Neural progenitor cell (in vitro differentiated cells): ENCODE data around the gene SERGEF. TPM values are rescaled to one million over a fixed set of nuclear protein-coding genes. Genes with fewer than 3 reads are reported as not detected.

Source experiments
- DNase-seq: peaks from one replicate; pipeline ENCODE4 v3.0.0-alpha.2; 2016; ENCODE audit warnings: low spot score
- H2AFZ ChIP-seq: fragments of 200-600 bp; sonication (generic); replicated peaks from 2 replicates; pipeline ENCODE4 v1.6.1; 2016; ENCODE audit warnings: antibody characterized with exemption
- H3F3A ChIP-seq: fragments of 200-600 bp; sonication (generic); 2 replicates; pipeline ENCODE4 v1.6.1; 2016; ENCODE audit warnings: antibody characterized with exemption, low read depth
- H3K27ac ChIP-seq: fragments of 200-600 bp; sonication (generic); 2 replicates; pipeline ENCODE4 v1.5.1; 2016; ENCODE audit warnings: mild to moderate bottlenecking
- H3K27me3 ChIP-seq: fragments of 200-600 bp; sonication (generic); 2 replicates; pipeline ENCODE4 v1.6.1; 2016; ENCODE audit warnings: mild to moderate bottlenecking, moderate library complexity
- H3K36me3 ChIP-seq: fragments of 200-600 bp; sonication (generic); 2 replicates; pipeline ENCODE4 v1.5.1; 2016
- H3K4me1 ChIP-seq: fragments of 200-600 bp; sonication (generic); 2 replicates; pipeline ENCODE4 v1.6.1; 2016; ENCODE audit warnings: mixed run types
- H3K4me2 ChIP-seq: fragments of 200-600 bp; sonication (generic); 2 replicates; pipeline ENCODE4 v1.6.1; 2016
- H3K4me3 ChIP-seq: fragments of 200-600 bp; sonication (generic); 2 replicates; pipeline ENCODE4 v1.5.1; 2016
- H3K79me2 ChIP-seq: fragments of 200-600 bp; sonication (generic); 2 replicates; pipeline ENCODE4 v1.6.1; 2016; ENCODE audit warnings: low read depth
- H3K9ac ChIP-seq: fragments of 200-600 bp; sonication (generic); 2 replicates; pipeline ENCODE4 v1.6.1; 2016
- H3K9me3 ChIP-seq: fragments of 200-600 bp; sonication (generic); 2 replicates; pipeline ENCODE4 v1.5.1; 2016; ENCODE audit warnings: low read depth
- H4K20me1 ChIP-seq: fragments of 200-600 bp; sonication (generic); 2 replicates; pipeline ENCODE4 v1.6.1; 2016; ENCODE audit warnings: low read depth
- H3K27ac Mint-ChIP-seq: 3 replicates; pipeline ENCODE4 v1.8.0; 2021; ENCODE audit warnings: mixed read lengths
- H3K27me3 Mint-ChIP-seq: 2 replicates; pipeline ENCODE4 v1.8.0; 2022; ENCODE audit warnings: low read depth, mild to moderate bottlenecking, inconsistent platforms, moderate library complexity, mixed read lengths; ENCODE audit not compliant: insufficient read depth
- H3K36me3 Mint-ChIP-seq: 3 replicates; pipeline ENCODE4 v1.8.0; 2021; ENCODE audit warnings: mixed read lengths
- H3K4me1 Mint-ChIP-seq: 3 replicates; pipeline ENCODE4 v1.8.0; 2021; ENCODE audit warnings: mixed read lengths
- H3K4me3 Mint-ChIP-seq: 3 replicates; pipeline ENCODE4 v1.8.0; 2021; ENCODE audit warnings: mild to moderate bottlenecking, moderate library complexity, mixed read lengths
- H3K9me3 Mint-ChIP-seq: 3 replicates; pipeline ENCODE4 v1.8.0; 2020; ENCODE audit warnings: mixed read lengths
- CTCF ChIP-seq: fragments of 200-600 bp; sonication (generic); IDR thresholded peaks from 2 replicates; pipeline ENCODE4 v1.5.1; 2017; ENCODE audit warnings: antibody characterized with exemption, mild to moderate bottlenecking
- EZH2 ChIP-seq: fragments of 200-600 bp; sonication (generic); IDR thresholded peaks from 2 replicates; pipeline ENCODE4 v1.6.1; 2017; ENCODE audit warnings: antibody characterized with exemption, mild to moderate bottlenecking, moderate library complexity
- EZH2phosphoT487 ChIP-seq: fragments of 200-600 bp; sonication (generic); IDR thresholded peaks from 2 replicates; pipeline ENCODE4 v1.6.1; 2017; ENCODE audit warnings: antibody characterized with exemption
- total RNA-seq: library from RNA; depleted of rRNA; stranded (reverse); fragments of >200 nt; gene quantifications from 2 replicates; pipeline ENCODE4 v1.2.3, GENCODE V29; 2015; ENCODE audit warnings: low replicate concordance

The SERGEF gene
- total RNA-seq, 1 donor from 2014 or later: 35.1 TPM

GRCh38 chr11:18054511-18055103, 41.8 kb upstream of the SERGEF start:
- no peaks in the 10 kb centered on the region for H4K20me1 ChIP-seq
- H3K27ac Mint-ChIP-seq: no peak overlapping the region
- H3K27me3 ChIP-seq: no peaks in the 10 kb centered on the region
- H3K36me3 Mint-ChIP-seq: no peaks in the 10 kb centered on the region
- no peaks in the 10 kb centered on the region for H3K9me3 Mint-ChIP-seq
- peaks cover 6% of the 10 kb centered on the region for H3K4me1 ChIP-seq
- H3F3A ChIP-seq: no peaks in the 10 kb centered on the region
- no peak overlapping the region for H3K9ac ChIP-seq
- no peak overlapping the region for H3K27ac ChIP-seq
- no peaks in the 10 kb centered on the region for H3K79me2 ChIP-seq
- H3K4me1 Mint-ChIP-seq: no peaks in the 10 kb centered on the region
- no peak overlapping the region for H3K4me2 ChIP-seq
- no peak overlapping the region for H3K4me3 ChIP-seq
- DNase-seq: no peak
- no peaks in the 10 kb centered on the region for H3K36me3 ChIP-seq
- TF ChIP-seq EZH2 (no peak), EZH2phosphoT487 (no peak), CTCF (no peak)
- peaks cover 5% of the 10 kb centered on the region for H3K27me3 Mint-ChIP-seq
- no peak overlapping the region for H3K4me3 Mint-ChIP-seq
- no peak overlapping the region for H2AFZ ChIP-seq
- no peaks in the 10 kb centered on the region for H3K9me3 ChIP-seq

- H3K9me3 ChIP-seq: no peaks in the 10 kb centered on the region
- peaks cover 30% of the 10 kb centered on the region for H3K27me3 ChIP-seq
- H3K4me1 ChIP-seq: peaks cover 6% of the 10 kb centered on the region
- H3F3A ChIP-seq: no peaks in the 10 kb centered on the region
- no peaks in the 10 kb centered on the region for H3K36me3 Mint-ChIP-seq
- no peak overlapping the region for H3K4me3 Mint-ChIP-seq
- H3K4me1 Mint-ChIP-seq: peaks cover 3% of the 10 kb centered on the region
- H3K36me3 ChIP-seq: no peaks in the 10 kb centered on the region
- H3K9me3 Mint-ChIP-seq: peaks cover 5% of the 10 kb centered on the region
- no peaks in the 10 kb centered on the region for H3K79me2 ChIP-seq
- no peak overlapping the region for H3K27ac Mint-ChIP-seq
- no peak overlapping the region for H3K4me2 ChIP-seq
- no peak overlapping the region for H3K4me3 ChIP-seq
- no peak for TF ChIP-seq EZH2phosphoT487
- no peak for TF ChIP-seq CTCF
- no peak for TF ChIP-seq EZH2
- peaks cover 13% of the 10 kb centered on the region for H3K27me3 Mint-ChIP-seq
- no peak overlapping the region for H2AFZ ChIP-seq
- no peaks in the 10 kb centered on the region for H4K20me1 ChIP-seq
- H3K9ac ChIP-seq: no peak overlapping the region
- H3K27ac ChIP-seq: no peak overlapping the region
- DNase-seq: no peak
Measured at GRCh38 chr11:18050848-18051247, 38.0 kb upstream of the SERGEF start.

GRCh38 chr11:18046116-18046777, 33.4 kb upstream of the SERGEF start, which contains the start of gene TPH1:
TSS of gene TPH1 (minus strand) at chr11:18046269. CDS start at chr11:18040762, 5,507 bp downstream.
- Histone ChIP-seq H3F3A (no peaks in the 10 kb centered on the region), H3K9ac (no peak within 1 kb of the TSS), H3K36me3 (no peaks in the 10 kb centered on the region), H3K27me3 (peaks cover 71% of the 10 kb centered on the region), H3K27ac (no peak within 1 kb of the TSS), H3K9me3 (no peaks in the 10 kb centered on the region), H3K4me3 (peak within 1 kb of the TSS; percentile 27), H3K4me1 (peaks cover 6% of the 10 kb centered on the region), H2AFZ (peak within 1 kb of the TSS; percentile 82), H4K20me1 (no peaks in the 10 kb centered on the region), H3K4me2 (peak within 1 kb of the TSS; percentile 68), H3K79me2 (no peaks in the 10 kb centered on the region)
- Mint-ChIP-seq H3K4me3 (peak within 1 kb of the TSS; percentile 43), H3K27me3 (peaks cover 24% of the 10 kb centered on the region), H3K9me3 (peaks cover 5% of the 10 kb centered on the region), H3K4me1 (peaks cover 3% of the 10 kb centered on the region), H3K27ac (no peak within 1 kb of the TSS), H3K36me3 (no peaks in the 10 kb centered on the region)
- TF ChIP-seq EZH2phosphoT487: peak; percentile 67
- TF ChIP-seq EZH2: peak; percentile 84
- no peak for TF ChIP-seq CTCF
- DNase-seq: peak; percentile 79
